NOMO-1 treated with dmso at 0.1 percent for 144 hours (cell line): ENCODE results near the gene TEAD3.
"Not testable (repeated sequence)": the region's sequence is repeated elsewhere in the genome, so short reads cannot be mapped to it uniquely, and the experiment has no call there.

Experiments used
- DNase-seq: peaks from one replicate; lab custom pipeline; 2025; ENCODE audit not compliant: unreplicated experiment; lab: John Stamatoyannopoulos, UW

The TEAD3 gene

GRCh38 chr6:35496841-35497570 is at the start of gene TEAD3:
Gene TEAD3 (minus strand): TSS chr6:35497079.
- DNase-seq, result no peak

GRCh38 chr6:35544769-35545361 is 48.0 kb upstream of the TEAD3 start:
- no peak for DNase-seq

GRCh38 chr6:35543459-35544193 is 46.7 kb upstream of the TEAD3 start:
- no peak for DNase-seq

GRCh38 chr6:35541836-35542235 is 45.0 kb upstream of the TEAD3 start:
- DNase-seq, result no peak

GRCh38 chr6:35539223-35539622 is 42.3 kb upstream of the TEAD3 start:
- no peak for DNase-seq

- not testable (repeated sequence) for DNase-seq
Observed at GRCh38 chr6:35535847-35536246, 39.0 kb upstream of the TEAD3 start.

GRCh38 chr6:35534407-35535170 is 37.7 kb upstream of the TEAD3 start:
- DNase-seq, result no peak

- DNase-seq, result no peak
Observed at GRCh38 chr6:35533981-35534380, 37.1 kb upstream of the TEAD3 start.

- DNase-seq, result no peak
Observed at GRCh38 chr6:35532126-35532525, 35.2 kb upstream of the TEAD3 start.

GRCh38 chr6:35524380-35525020 is 27.6 kb upstream of the TEAD3 start:
- no peak for DNase-seq

GRCh38 chr6:35522660-35523658 is 26.1 kb upstream of the TEAD3 start:
- DNase-seq, result peak; percentile 2

GRCh38 chr6:35522151-35522550 is 25.3 kb upstream of the TEAD3 start:
- no peak for DNase-seq

- DNase-seq, result no peak
Observed at GRCh38 chr6:35521235-35521634, 24.4 kb upstream of the TEAD3 start.

GRCh38 chr6:35519313-35520015 is 22.6 kb upstream of the TEAD3 start:
- no peak for DNase-seq

- DNase-seq, result no peak
Observed at GRCh38 chr6:35518566-35519312, 21.9 kb upstream of the TEAD3 start.

- DNase-seq, result not testable (repeated sequence)
Observed at GRCh38 chr6:35517978-35518377, 21.1 kb upstream of the TEAD3 start.

GRCh38 chr6:35516712-35517111 is 19.8 kb upstream of the TEAD3 start:
- DNase-seq, result no peak

GRCh38 chr6:35515939-35516338 is 19.1 kb upstream of the TEAD3 start:
- DNase-seq, result not testable (repeated sequence)
